SH-SY5Y (cell line): ENCODE data around the gene SLC9A5.

Experiments
- GATA2 ChIP-seq: IDR thresholded peaks from 2 replicates; pipeline ENCODE4 v1.6.1; 2011; ENCODE audit warnings: mild to moderate bottlenecking, low read depth, low read length
- GATA3 ChIP-seq: IDR thresholded peaks from 2 replicates; pipeline ENCODE4 v1.6.1; 2011; ENCODE audit warnings: low read depth, mild to moderate bottlenecking, low read length, moderate library complexity

DNA sequence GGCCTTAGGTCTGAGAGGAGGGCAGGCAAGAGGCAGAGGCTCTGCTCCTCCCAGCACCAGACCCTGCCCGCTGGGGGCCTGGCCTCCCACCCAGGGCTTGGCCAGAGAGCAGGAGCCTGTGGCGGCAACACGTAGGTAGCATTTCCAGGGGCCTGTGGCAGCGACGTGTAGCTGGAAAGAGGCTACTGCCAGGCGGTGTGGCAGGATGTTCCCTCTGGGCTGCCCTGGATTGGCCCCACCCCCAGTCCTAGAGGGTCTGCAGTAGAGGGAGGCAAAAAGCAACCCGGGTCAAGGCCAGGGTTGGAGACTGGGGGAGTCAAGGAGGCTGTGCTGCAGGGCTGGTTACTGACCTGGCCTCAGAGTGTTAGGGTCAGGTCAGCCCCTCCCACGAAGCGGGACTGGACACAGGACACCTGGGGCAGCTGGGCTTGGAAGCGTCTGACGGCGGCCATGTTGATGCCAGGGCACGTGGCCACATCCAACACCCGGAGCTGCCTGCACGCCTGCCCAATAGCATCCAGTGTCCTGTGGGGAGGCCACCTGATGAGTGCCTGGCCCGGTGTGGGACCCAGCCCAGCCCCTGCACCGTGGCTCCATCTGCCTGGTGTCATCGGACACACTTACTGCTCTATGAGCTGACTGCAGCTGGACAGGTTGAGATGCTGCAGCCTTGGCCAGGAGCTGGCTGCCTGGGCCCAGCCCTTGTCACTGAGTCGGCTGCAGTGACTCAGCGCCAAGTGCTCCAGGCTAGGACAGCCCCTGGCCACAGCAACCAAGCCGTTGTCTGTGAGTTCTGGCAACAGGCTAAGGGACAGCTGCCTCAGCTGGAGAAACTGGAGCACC, 41.3 kb upstream of the SLC9A5 start:
- TF ChIP-seq GATA2 (no peak), GATA3 (no peak)
